ENCODE data around the gene POC1A.

- TF ChIP-seq RAD21 (IDR thresholded peaks at IDR 0.05 in 1 of 2, conservative IDR thresholded peaks at IDR 0.05 in 1 of 2; ENCODE audit: low read depth in 2 of 2, low read length in 2 of 2) = no peak
- no peak for TF ChIP-seq KDM1A (IDR thresholded peaks at IDR 0.05; ENCODE audit: borderline replicate concordance, low read length)
- no peak for TF ChIP-seq NRF1 (IDR thresholded peaks at IDR 0.05; ENCODE audit: low read depth, low read length)
- no peak for TF ChIP-seq EZH2 (IDR thresholded peaks at IDR 0.05; ENCODE audit: low read depth, low read length, severe bottlenecking)
- TF ChIP-seq CTCF (IDR thresholded peaks at IDR 0.05; ENCODE audit: control extremely low read depth in 1 of 3, insufficient read depth in 1 of 3, low read depth in 1 of 3, low read length in 3 of 3) = no peak
- no peak for TF ChIP-seq POLR2A (IDR thresholded peaks at IDR 0.05; ENCODE audit: control extremely low read depth in 1 of 2, low read depth in 2 of 2, low read length in 2 of 2)
- no peak for TF ChIP-seq SP1 (IDR thresholded peaks at IDR 0.05; ENCODE audit: low read depth, low read length)
- no peak for TF ChIP-seq JUND (IDR thresholded peaks at IDR 0.05; ENCODE audit: low read length)
- TF ChIP-seq EP300 (IDR thresholded peaks at IDR 0.05; ENCODE audit: borderline replicate concordance in 1 of 2, low read depth in 2 of 2, low read length in 2 of 2) = no peak
These were observed 63.9 kb downstream of the POC1A start for GRCh38 chr3:52090131-52090932.

All from H1 (cell line).